Adrenal gland (tissue), 5 donors: ENCODE data around the gene ZNF618.

Source experiments
- CTCF ChIP-seq, 6 experiments: fragments of 450-650 bp in 4 of 6; fragments of 200-600 bp in 2 of 6; sonication (generic) in 1 of 6; IDR thresholded peaks; 1 replicate in 5 of 6; 2 replicates in 1 of 6; pipeline versions ENCODE4 v1.5.1 to v1.8.0; 2016 to 2021; ENCODE audit warnings: antibody characterized with exemption in 6 of 6, mild to moderate bottlenecking in 2 of 6, moderate library complexity in 1 of 6
- POLR2A ChIP-seq, 2 donors: fragments of 450-650 bp; IDR thresholded peaks; one replicate each; pipeline ENCODE4 v1.6.1; 2017; ENCODE audit warnings: antibody characterized with exemption in 2 of 2, mild to moderate bottlenecking in 2 of 2, moderate library complexity in 1 of 2
- donor health status: DM: no; HTN: no; CAD: no.

GRCh38 chr9:113919382-113919781 lies 43.3 kb downstream of the ZNF618 start:
- TF ChIP-seq POLR2A (IDR thresholded peaks at IDR 0.05) = no peak
- no peak for TF ChIP-seq CTCF (IDR thresholded peaks at IDR 0.05)
